B cell (primary cell): ENCODE measurements around the gene RHCE. TPM values are rescaled to one million over a fixed set of nuclear protein-coding genes. Genes with fewer than 3 reads are reported as not detected.

Source experiments
- ATAC-seq: fragments of 200-7000 bp; cut with Tn5 transposase; one replicate; pipeline ENCODE4 v1.10.0; 2021; ENCODE audit warnings: low read depth, mild to moderate bottlenecking, moderate number of reproducible peaks, moderate library complexity
- CTCF ChIA-PET: fragments of 350-600 bp; sonication (Branson Sonifier 250); formaldehyde crosslinking; loops from one replicate; lab custom pipeline; 2021; ENCODE audit warnings: antibody characterized with exemption, inconsistent platforms; lab: Charles Lee
- POLR2A ChIA-PET: fragments of 350-600 bp; sonication (Branson Sonifier 250); formaldehyde crosslinking; loops from one replicate; lab custom pipeline; 2021; ENCODE audit warnings: antibody characterized with exemption; lab: Charles Lee
- DNase-seq: peaks from one replicate; pipeline ENCODE4 v3.0.0; 2013
- H2AFZ ChIP-seq: 2 replicates; pipeline ENCODE4 v1.6.1; 2012; ENCODE audit warnings: mild to moderate bottlenecking, low read depth, low read length; ENCODE audit not compliant: insufficient read depth, poor library complexity, severe bottlenecking
- H3K27ac ChIP-seq, 2 donors: 1 replicate in 1 of 2; 2 replicates in 1 of 2; pipeline ENCODE4 v1.5.1; 2012 to 2013; ENCODE audit warnings: low read length in 2 of 2, mild to moderate bottlenecking in 2 of 2, moderate library complexity in 1 of 2
- H3K27me3 ChIP-seq, 4 experiments: fragments of 200-600 bp in 1 of 4; sonication (generic) in 1 of 4; replicated peaks in 1 of 4; 1 replicate in 2 of 4; 2 replicates in 2 of 4; pipeline versions ENCODE4 v1.6.1 to v1.7.0; 2013 to 2016; ENCODE audit warnings: low read length in 3 of 4, mild to moderate bottlenecking in 2 of 4, mixed read lengths in 1 of 4, moderate library complexity in 1 of 4; ENCODE audit not compliant: insufficient read depth in 4 of 4, control insufficient read depth in 3 of 4; ENCODE audit errors: control extremely low read depth in 1 of 4
- H3K36me3 ChIP-seq, 2 experiments: replicated peaks in 1 of 2; 1 replicate in 1 of 2; 2 replicates in 1 of 2; pipeline versions ENCODE4 v1.6.1 to v1.7.1; 2013; ENCODE audit warnings: low read length in 1 of 2; ENCODE audit not compliant: insufficient read depth in 2 of 2, control insufficient read depth in 1 of 2; ENCODE audit errors: control extremely low read depth in 1 of 2, extremely low read depth in 1 of 2
- H3K4me1 ChIP-seq, 2 donors: fragments of 200-600 bp in 1 of 2; sonication (generic) in 1 of 2; 1 replicate in 1 of 2; 2 replicates in 1 of 2; pipeline versions ENCODE4 v1.5.1 to v1.6.1; 2013 to 2017; ENCODE audit warnings: low read length in 2 of 2; ENCODE audit not compliant: control insufficient read depth in 2 of 2, insufficient read depth in 2 of 2
- H3K4me2 ChIP-seq: replicated peaks from 2 replicates; pipeline ENCODE3; 2012; ENCODE audit warnings: mild to moderate bottlenecking, low read depth, low read length; ENCODE audit not compliant: poor library complexity, severe bottlenecking
- H3K4me3 ChIP-seq, 5 experiments: fragments of 200-600 bp in 1 of 5; sonication (generic) in 1 of 5; 1 replicate in 3 of 5; 2 replicates in 2 of 5; pipeline versions ENCODE4 v1.5.1 to v1.7.0; 2011 to 2016; ENCODE audit warnings: low read length in 4 of 5, mild to moderate bottlenecking in 4 of 5, low read depth in 2 of 5, control low read depth in 1 of 5, moderate library complexity in 1 of 5; ENCODE audit not compliant: insufficient read depth in 1 of 5; ENCODE audit errors: control extremely low read depth in 1 of 5, extremely low read depth in 1 of 5
- H3K79me2 ChIP-seq: fragments of 200-600 bp; sonication (generic); one replicate; pipeline ENCODE4 v1.6.0; 2016; ENCODE audit warnings: low read length; ENCODE audit not compliant: control insufficient read depth, insufficient read depth
- H3K9ac ChIP-seq: fragments of 200-600 bp; sonication (generic); 2 replicates; pipeline ENCODE4 v1.6.1; 2017; ENCODE audit warnings: mild to moderate bottlenecking, low read length, moderate library complexity
- H3K9me3 ChIP-seq, 3 donors: one replicate each; pipeline versions ENCODE4 v1.6.1 to v1.7.1; 2013; ENCODE audit warnings: low read length in 2 of 3; ENCODE audit not compliant: control insufficient read depth in 2 of 3, insufficient read depth in 1 of 3; ENCODE audit errors: control extremely low read depth in 1 of 3
- H4K20me1 ChIP-seq: 2 replicates; pipeline ENCODE4 v1.6.0; 2012; ENCODE audit warnings: mild to moderate bottlenecking, low read length; ENCODE audit not compliant: insufficient read depth, control insufficient read depth, poor library complexity, severe bottlenecking
- H3K27ac Mint-ChIP-seq: one replicate; pipeline ENCODE4 v1.8.0; 2021; ENCODE audit warnings: mixed read lengths
- H3K27me3 Mint-ChIP-seq: one replicate; pipeline ENCODE4 v1.8.0; 2021; ENCODE audit warnings: mixed read lengths
- H3K4me1 Mint-ChIP-seq: one replicate; pipeline ENCODE4 v1.8.0; 2021; ENCODE audit warnings: mixed read lengths
- H3K4me3 Mint-ChIP-seq: one replicate; pipeline ENCODE4 v1.8.0; 2021; ENCODE audit warnings: mixed read lengths
- H3K9me3 Mint-ChIP-seq: one replicate; pipeline ENCODE4 v1.8.0; 2022; ENCODE audit warnings: mixed read lengths; ENCODE audit not compliant: insufficient read depth
- EZH2 ChIP-seq: IDR thresholded peaks from 2 replicates; pipeline ENCODE4 v1.6.1; 2012; ENCODE audit warnings: borderline replicate concordance, low read depth, mild to moderate bottlenecking, moderate library complexity, low read length; ENCODE audit not compliant: insufficient read depth, poor library complexity, severe bottlenecking
- WGBS: methylation state at CpG from one replicate; pipeline ENCODE4 v1.1.5; 2013; ENCODE audit warnings: missing lambda C conversion rate; ENCODE audit not compliant: insufficient coverage; 5-methylcytosine and 5-hydroxymethylcytosine counted together
- intact Hi-C: fragments of 100-400 bp; cut with micrococcal nuclease; formaldehyde crosslinking; loops from one replicate; pipeline ENCODE4 v1.10.0; 2022
- polyA plus RNA-seq: library from polyadenylated mRNA; depleted of rRNA; stranded (reverse); fragments of >200 nt; gene quantifications from 2 replicates; pipeline ENCODE4 v1.2.3, GENCODE V29; 2012
- total RNA-seq, 2 donors: library from RNA; stranded (reverse); fragments of 120-200 nt in 1 of 2; gene quantifications; 1 replicate in 1 of 2; 2 replicates in 1 of 2; pipeline versions ENCODE4 v1.2.3 to v1.2.4, GENCODE V29; 2013 to 2022
- TF ChIP-seq, protein P1 (sequence below): fragments of 200-600 bp; IDR thresholded peaks from one replicate; pipeline ENCODE4 v1.8.0; 2022; ENCODE audit warnings: antibody characterized with exemption, mild to moderate bottlenecking

Gene RHCE
- total and polyA plus RNA-seq, 2 donors (not counting 1 experiment from before 2014, with no cell fraction given), result 0.28 TPM; not detected in 1

DNA sequence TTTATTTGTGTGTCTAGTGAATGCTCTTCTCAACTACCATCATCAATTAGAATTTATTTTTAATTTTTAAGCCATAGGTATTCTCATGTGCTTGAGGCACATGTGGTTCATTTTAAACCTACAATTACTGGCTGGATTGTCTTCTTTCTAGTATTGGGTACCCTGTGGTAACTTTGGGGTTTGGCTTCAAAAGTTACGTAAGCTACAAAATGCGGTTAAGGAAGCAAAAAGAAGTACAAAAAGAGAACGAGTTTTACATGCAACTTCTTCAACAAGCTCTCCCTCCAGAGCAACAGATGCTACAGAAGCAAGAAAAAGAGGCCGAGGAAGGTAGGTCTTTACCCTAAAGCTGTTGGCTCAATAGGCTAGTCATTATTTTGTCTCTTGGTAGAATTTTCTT, 35.9 kb upstream of the RHCE start:
- H3K27ac Mint-ChIP-seq, result no peak overlapping the region
- Histone ChIP-seq H2AFZ (no peak overlapping the region), H3K4me3 (no peak overlapping the region), H3K79me2 (peaks cover 7% of the 10 kb centered on the region), H3K27ac (no peak overlapping the region), H3K27me3 (no peaks in the 10 kb centered on the region), H3K4me1 (peaks cover 8 to 9% of the 10 kb centered on the region in 2 donors), H3K9me3 (no peaks in the 10 kb centered on the region), H4K20me1 (no peaks in the 10 kb centered on the region), H3K36me3 (peaks cover 12 to 46% of the 10 kb centered on the region in 2 experiments), H3K9ac (no peak overlapping the region), H3K4me2 (no peak overlapping the region)
- no peaks in the 10 kb centered on the region for H3K27me3 Mint-ChIP-seq
- CTCF ChIA-PET, result interaction anchor here (0.7 kb wide), 1 partner anchor 31 kb away, joined by 3 read pairs; no protein-coding TSS in a partner anchor
- WGBS, result 80% methylated on average over 1 of the region's 4 CpGs
- POLR2A ChIA-PET, result no interaction called here
- DNase-seq (no peak), ATAC-seq (no peak)
- H3K4me1 Mint-ChIP-seq, result peaks cover 6% of the 10 kb centered on the region
- TF ChIP-seq, protein P1, sequence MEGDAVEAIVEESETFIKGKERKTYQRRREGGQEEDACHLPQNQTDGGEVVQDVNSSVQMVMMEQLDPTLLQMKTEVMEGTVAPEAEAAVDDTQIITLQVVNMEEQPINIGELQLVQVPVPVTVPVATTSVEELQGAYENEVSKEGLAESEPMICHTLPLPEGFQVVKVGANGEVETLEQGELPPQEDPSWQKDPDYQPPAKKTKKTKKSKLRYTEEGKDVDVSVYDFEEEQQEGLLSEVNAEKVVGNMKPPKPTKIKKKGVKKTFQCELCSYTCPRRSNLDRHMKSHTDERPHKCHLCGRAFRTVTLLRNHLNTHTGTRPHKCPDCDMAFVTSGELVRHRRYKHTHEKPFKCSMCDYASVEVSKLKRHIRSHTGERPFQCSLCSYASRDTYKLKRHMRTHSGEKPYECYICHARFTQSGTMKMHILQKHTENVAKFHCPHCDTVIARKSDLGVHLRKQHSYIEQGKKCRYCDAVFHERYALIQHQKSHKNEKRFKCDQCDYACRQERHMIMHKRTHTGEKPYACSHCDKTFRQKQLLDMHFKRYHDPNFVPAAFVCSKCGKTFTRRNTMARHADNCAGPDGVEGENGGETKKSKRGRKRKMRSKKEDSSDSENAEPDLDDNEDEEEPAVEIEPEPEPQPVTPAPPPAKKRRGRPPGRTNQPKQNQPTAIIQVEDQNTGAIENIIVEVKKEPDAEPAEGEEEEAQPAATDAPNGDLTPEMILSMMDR, result no peak
- no peak for TF ChIP-seq EZH2
- intact Hi-C loops, result no loop called here
- no peaks in the 10 kb centered on the region for H3K9me3 Mint-ChIP-seq
- no peak overlapping the region for H3K4me3 Mint-ChIP-seq

DNA sequence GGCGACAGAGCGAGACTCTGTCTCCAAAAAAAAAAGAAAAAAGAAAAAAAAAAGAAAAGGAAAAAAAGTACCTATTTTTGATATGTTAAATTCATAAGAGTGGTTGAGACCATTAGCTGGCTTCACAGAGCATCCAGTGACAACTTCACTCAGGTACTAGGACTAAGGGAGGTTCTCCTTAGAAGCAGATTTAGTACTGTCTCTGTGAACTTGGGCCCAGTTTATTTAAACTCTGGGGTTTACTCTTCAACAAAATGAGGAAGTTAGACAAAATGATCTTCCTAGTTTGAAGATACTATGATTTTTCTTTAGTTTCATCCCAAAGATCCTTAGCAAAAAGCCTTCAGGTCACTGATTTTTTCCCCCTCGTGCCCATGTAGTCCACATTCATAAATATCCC, 31.3 kb upstream of the RHCE start:
- H3K27me3 Mint-ChIP-seq, result no peaks in the 10 kb centered on the region

More for the DNA sequence above, 31.3 kb upstream of the RHCE start:
- Mint-ChIP-seq H3K4me3 (no peak overlapping the region), H3K9me3 (no peaks in the 10 kb centered on the region), H3K27ac (no peak overlapping the region), H3K4me1 (peaks cover 7% of the 10 kb centered on the region)
- peaks cover 7% of the 10 kb centered on the region for H3K79me2 ChIP-seq
- H2AFZ ChIP-seq, result peak overlapping the region; percentile 36
- WGBS, result 50% methylated on average over 1 of the region's 3 CpGs
- no peak for TF ChIP-seq EZH2
- no peak overlapping the region for H3K4me3 ChIP-seq
- H3K9me3 ChIP-seq, result no peaks in the 10 kb centered on the region
- intact Hi-C loops, result no loop called here
- no peak overlapping the region for H3K9ac ChIP-seq
- CTCF ChIA-PET, result interaction anchor here (0.6 kb wide), 1 partner anchor 35 kb away, joined by 3 read pairs; no protein-coding TSS in a partner anchor
- ATAC-seq, result no peak
- peak overlapping the region in 1 of 2 donors; percentile 62 for H3K27ac ChIP-seq
- DNase-seq, result peak; percentile 41
- POLR2A ChIA-PET, result no interaction called here
- peak overlapping the region; percentile 1 for H3K4me2 ChIP-seq
- no peaks in the 10 kb centered on the region for H3K27me3 ChIP-seq
- peaks cover 1 to 31% of the 10 kb centered on the region in 2 experiments for H3K36me3 ChIP-seq
- H4K20me1 ChIP-seq, result peaks cover 9% of the 10 kb centered on the region
- H3K4me1 ChIP-seq, result peaks cover 9 to 10% of the 10 kb centered on the region in 2 donors
